K562 (cell line): ENCODE results near the gene ETS2. TPM values are rescaled to one million over a fixed set of nuclear protein-coding genes. Genes with fewer than 3 reads are reported as not detected.
A peak's percentile ranks its signal among the peaks of the same experiment; 100 is the strongest.

Experiments used
- ATAC-seq: fragments of 200-7000 bp; cut with Tn5 transposase; 3 replicates; pipeline ENCODE4 v1.9.1; 2020; ENCODE audit warnings: moderate library complexity
- BruUV-seq: library from RNA; stranded (reverse); fragments of 400-500 nt; replicated peaks from 2 replicates; lab custom pipeline; 2021; lab: Mats Ljungman, UMichigan
- CTCF ChIA-PET: fragments of 300-600 bp; formaldehyde crosslinking; extraction: SDS; loops from one replicate; lab custom pipeline; 2021; ENCODE audit warnings: low intra/inter-chr PET ratio; lab: Yijun Ruan, JAX
- POLR2A ChIA-PET: fragments of 300-600, 350-650 bp; sonication (Branson Sonifier 250); formaldehyde crosslinking; extraction: SDS; loops from one replicate; lab custom pipeline; 2021; ENCODE audit warnings: antibody characterized with exemption, inconsistent platforms; lab: Yijun Ruan, JAX
- DNase-seq, 4 experiments: peaks; one replicate each; pipeline versions ENCODE4 v3.0.0 to v3.0.0-alpha.2; 2011 to 2018; ENCODE audit warnings: low spot score in 3 of 4, mixed read lengths in 3 of 4; ENCODE audit errors: extremely low read depth in 1 of 4
- FAIRE-seq: peaks from 2 replicates; lab custom pipeline; 2011; peaks lifted over from hg19 to GRCh38; lab: Jason Lieb, UNC
- H2AFZ ChIP-seq: 2 replicates; pipeline ENCODE4 v1.6.0; 2011; ENCODE audit warnings: low read depth, low read length, control low read depth, inconsistent platforms
- H3K27ac ChIP-seq: fragments of 200-600 bp; 3 replicates; pipeline ENCODE4 v1.8.0; 2011; ENCODE audit warnings: low read depth, mild to moderate bottlenecking, control low read depth, inconsistent platforms, low read length, moderate library complexity, mixed read lengths; ENCODE audit errors: extremely low read depth
- H3K27me3 ChIP-seq, 2 experiments: fragments of 300-600 bp in 1 of 2; 2 replicates in 1 of 2; 3 replicates in 1 of 2; pipeline versions ENCODE4 v1.6.0 to v1.8.0; 2011; ENCODE audit warnings: inconsistent platforms in 2 of 2, low read length in 2 of 2, mild to moderate bottlenecking in 1 of 2, mixed read lengths in 1 of 2, moderate library complexity in 1 of 2; ENCODE audit not compliant: control insufficient read depth in 2 of 2, insufficient read depth in 2 of 2
- H3K36me3 ChIP-seq: fragments of 300-600 bp; 3 replicates; pipeline ENCODE4 v1.8.0; 2011; ENCODE audit warnings: mild to moderate bottlenecking, low read length, inconsistent platforms; ENCODE audit not compliant: control insufficient read depth, insufficient read depth
- H3K4me1 ChIP-seq, 2 experiments: fragments of 200-600 bp in 1 of 2; replicated peaks in 1 of 2; 2 replicates in 1 of 2; 3 replicates in 1 of 2; pipeline versions ENCODE4 v1.5.1 to v1.8.0; 2011; ENCODE audit warnings: inconsistent platforms in 2 of 2, low read length in 2 of 2, mild to moderate bottlenecking in 1 of 2, mixed read lengths in 1 of 2, moderate library complexity in 1 of 2; ENCODE audit not compliant: control insufficient read depth in 2 of 2, insufficient read depth in 2 of 2
- H3K4me2 ChIP-seq: 2 replicates; pipeline ENCODE4 v1.6.1; 2011; ENCODE audit warnings: low read length, control low read depth, inconsistent platforms, mixed read lengths; ENCODE audit not compliant: insufficient read depth
- H3K4me3 ChIP-seq: fragments of 200-600 bp; sonication (generic), shearing (Covaris generic); 2 replicates; pipeline ENCODE4 v1.5.1; 2016; ENCODE audit warnings: control low read depth, inconsistent platforms
- H3K79me2 ChIP-seq: fragments of 200-600 bp; 3 replicates; pipeline ENCODE4 v1.8.0; 2011; ENCODE audit warnings: low read length, inconsistent platforms; ENCODE audit not compliant: control insufficient read depth, insufficient read depth
- H3K9ac ChIP-seq, 2 experiments: 2 replicates each; pipeline versions ENCODE4 v1.6.0 to v1.6.1; 2011; ENCODE audit warnings: low read depth in 2 of 2, low read length in 2 of 2, control low read depth in 1 of 2, inconsistent platforms in 1 of 2, mild to moderate bottlenecking in 1 of 2, mixed read lengths in 1 of 2; ENCODE audit not compliant: insufficient read depth in 1 of 2
- H3K9me1 ChIP-seq: one replicate; pipeline ENCODE4 v1.6.0; 2011; ENCODE audit warnings: inconsistent platforms, mild to moderate bottlenecking, low read length, moderate library complexity; ENCODE audit not compliant: control insufficient read depth, insufficient read depth
- H3K9me3 ChIP-seq: replicated peaks from 2 replicates; pipeline ENCODE4 v1.5.1; 2011; ENCODE audit warnings: low read depth, low read length, inconsistent platforms; ENCODE audit not compliant: control insufficient read depth, insufficient read depth
- H4K20me1 ChIP-seq: replicated peaks from 2 replicates; pipeline ENCODE4 v1.6.1; 2011; ENCODE audit warnings: low read length, inconsistent platforms, mixed read lengths; ENCODE audit not compliant: control insufficient read depth, insufficient read depth
- BCOR ChIP-seq: fragments of 450-650 bp; IDR thresholded peaks from 2 replicates; pipeline ENCODE4 v1.6.1; 2016
- CBFA2T3 ChIP-seq: fragments of 450-650 bp; IDR thresholded peaks from 2 replicates; pipeline ENCODE4 v1.6.1; 2017
- CCNT2 ChIP-seq: IDR thresholded peaks from 2 replicates; pipeline ENCODE4 v1.6.1; 2011; ENCODE audit warnings: borderline replicate concordance, low read depth, mild to moderate bottlenecking, moderate library complexity, mixed read lengths, low read length; ENCODE audit not compliant: insufficient read length; ENCODE audit errors: extremely low read depth
- CHD1 ChIP-seq: fragments of 200-600 bp; sonication (generic); IDR thresholded peaks from one replicate; pipeline ENCODE4 v1.6.1; 2012; ENCODE audit warnings: mild to moderate bottlenecking, moderate library complexity, low read length, inconsistent platforms
- EHMT2 ChIP-seq: fragments of 450-650 bp; IDR thresholded peaks from 2 replicates; pipeline ENCODE4 v1.6.1; 2018; ENCODE audit warnings: antibody characterized with exemption
- FOXM1 ChIP-seq, 2 experiments: fragments of 450-650 bp in 1 of 2; sonication (generic) in 1 of 2; formaldehyde crosslinking in 1 of 2; IDR thresholded peaks; 2 replicates each; pipeline versions ENCODE4 v1.6.1 to v1.9.0; 2017 to 2022; ENCODE audit warnings: low read depth in 2 of 2, mild to moderate bottlenecking in 2 of 2, missing genetic modification reagents in 1 of 2, moderate library complexity in 1 of 2
- HCFC1 ChIP-seq: IDR thresholded peaks from 2 replicates; pipeline ENCODE4 v1.6.1; 2012; ENCODE audit warnings: low read depth, low read length, improper control_type of control experiment
- HSF4 ChIP-seq: fragments of 250-450 bp; sonication (Bioruptor Pico); IDR thresholded peaks from 2 replicates; pipeline ENCODE4 v2.1.2; 2022; ENCODE audit warnings: mild to moderate bottlenecking, moderate library complexity, borderline replicate concordance
- SLC30A9 ChIP-seq: fragments of 250-450 bp; sonication (Bioruptor Pico); IDR thresholded peaks from 2 replicates; pipeline ENCODE4 v1.8.0; 2022; ENCODE audit warnings: mild to moderate bottlenecking, moderate library complexity
- SNRNP70 ChIP-seq: fragments of 200-400 bp; formaldehyde crosslinking; optimal IDR thresholded peaks from 2 replicates; pipeline ENCODE3; 2017; ENCODE audit warnings: low read depth, low read length
- ZNF316 ChIP-seq: fragments of 450-650 bp; IDR thresholded peaks from 2 replicates; pipeline ENCODE4 v1.6.1; 2016
- ZNF324 ChIP-seq: fragments of 250-450 bp; sonication (Bioruptor Pico); IDR thresholded peaks from 2 replicates; pipeline ENCODE4 v1.4.0; 2020; ENCODE audit warnings: mild to moderate bottlenecking
- ZNF695 ChIP-seq: fragments of 450-650 bp; formaldehyde crosslinking; IDR thresholded peaks from 2 replicates; pipeline ENCODE4 v1.4.0; 2020; ENCODE audit warnings: mild to moderate bottlenecking, moderate library complexity
- ZNF830 ChIP-seq: fragments of 250-450 bp; sonication (Bioruptor Pico); IDR thresholded peaks from 2 replicates; pipeline ENCODE4 v1.5.0; 2021; ENCODE audit warnings: mild to moderate bottlenecking
- WGBS: fragments of 100-300 bp; shearing (Covaris generic); methylation state at CpG from one replicate; pipeline ENCODE4 v1.1.6; 2016; ENCODE audit warnings: low coverage, mixed read lengths; ENCODE audit not compliant: insufficient coverage; ENCODE audit errors: missing lambda C conversion rate; 5-methylcytosine and 5-hydroxymethylcytosine counted together
- in situ Hi-C: fragments of 300-500 bp; cut with MboI; formaldehyde crosslinking; loops from 4 replicates; pipeline ENCODE4 v1.15.0; 2018; ENCODE audit warnings: inconsistent platforms, mixed read lengths
- intact Hi-C: fragments of 100-400 bp; cut with micrococcal nuclease; formaldehyde crosslinking; loops from 2 replicates; pipeline ENCODE4 v1.14.2; 2022
- polyA plus RNA-seq, 8 experiments: library from polyadenylated mRNA; depleted of rRNA in 4 of 8; stranded (reverse) in 5 of 8; unstranded in 3 of 8; fragments of >200 nt; fragmentation: Nextera tagmentation in 2 of 8; fragmentation: Illumina TruSeq in 1 of 8; extraction: Ambion mirVana in 2 of 8; extraction: Trizol in 1 of 8; gene quantifications; 2 replicates each; pipeline versions ENCODE4 v1.2.1 to v1.2.3, GENCODE V29; 2011 to 2014; ENCODE audit warnings: inconsistent platforms in 1 of 8, missing spikeins in 1 of 8
- total RNA-seq, 7 experiments: library from RNA; depleted of rRNA in 6 of 7; stranded (reverse); fragments of >200 nt in 6 of 7; fragmentation: Illumina TruSeq in 2 of 7; extraction: Trizol in 2 of 7; gene quantifications; 2 replicates each; pipeline versions ENCODE4 v1.2.1 to v1.2.3, GENCODE V29; 2011 to 2021; ENCODE audit warnings: low replicate concordance in 1 of 7
- TF ChIP-seq, protein P1 (sequence below): sonication (generic); formaldehyde crosslinking; IDR thresholded peaks from 2 replicates; pipeline ENCODE4 v1.8.1; 2023; ENCODE audit warnings: mild to moderate bottlenecking, missing genetic modification reagents
- TF ChIP-seq, protein P2 (sequence below): fragments of 450-650 bp; IDR thresholded peaks from 2 replicates; pipeline ENCODE4 v1.7.0; 2016; ENCODE audit warnings: borderline replicate concordance
- TF ChIP-seq, protein P3 (sequence below): fragments of 450-650 bp; IDR thresholded peaks from 2 replicates; pipeline ENCODE4 v1.6.1; 2014; ENCODE audit warnings: low read depth, mild to moderate bottlenecking, moderate library complexity, borderline replicate concordance

Gene ETS2
- total and polyA plus RNA-seq, 9 of the 15 experiments (the other 6 are each of a cell fraction or from before 2014, with no cell fraction given), result 1.7 to 24.4 (median 12.2) TPM

DNA sequence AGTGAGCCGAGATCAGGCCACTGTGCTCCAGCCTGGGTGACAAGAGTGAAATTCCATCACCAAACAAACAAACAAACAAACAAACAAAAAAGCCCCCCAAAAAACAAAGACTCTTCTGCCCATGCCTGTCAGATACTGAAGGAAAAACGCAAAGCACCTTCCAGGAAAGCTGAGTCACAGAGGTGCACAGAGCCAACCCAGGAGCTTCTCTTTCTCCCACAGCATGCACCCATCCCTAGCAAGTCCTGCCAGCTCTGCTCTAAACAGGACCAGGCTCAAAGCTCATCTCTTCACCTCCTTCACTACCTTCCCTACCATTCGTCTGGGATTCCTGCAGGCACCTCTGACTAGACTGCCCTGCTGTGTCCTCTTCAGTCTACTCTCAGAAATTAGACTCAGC, 46.5 kb downstream of the ETS2 start (continued):
- TF ChIP-seq, protein P1, sequence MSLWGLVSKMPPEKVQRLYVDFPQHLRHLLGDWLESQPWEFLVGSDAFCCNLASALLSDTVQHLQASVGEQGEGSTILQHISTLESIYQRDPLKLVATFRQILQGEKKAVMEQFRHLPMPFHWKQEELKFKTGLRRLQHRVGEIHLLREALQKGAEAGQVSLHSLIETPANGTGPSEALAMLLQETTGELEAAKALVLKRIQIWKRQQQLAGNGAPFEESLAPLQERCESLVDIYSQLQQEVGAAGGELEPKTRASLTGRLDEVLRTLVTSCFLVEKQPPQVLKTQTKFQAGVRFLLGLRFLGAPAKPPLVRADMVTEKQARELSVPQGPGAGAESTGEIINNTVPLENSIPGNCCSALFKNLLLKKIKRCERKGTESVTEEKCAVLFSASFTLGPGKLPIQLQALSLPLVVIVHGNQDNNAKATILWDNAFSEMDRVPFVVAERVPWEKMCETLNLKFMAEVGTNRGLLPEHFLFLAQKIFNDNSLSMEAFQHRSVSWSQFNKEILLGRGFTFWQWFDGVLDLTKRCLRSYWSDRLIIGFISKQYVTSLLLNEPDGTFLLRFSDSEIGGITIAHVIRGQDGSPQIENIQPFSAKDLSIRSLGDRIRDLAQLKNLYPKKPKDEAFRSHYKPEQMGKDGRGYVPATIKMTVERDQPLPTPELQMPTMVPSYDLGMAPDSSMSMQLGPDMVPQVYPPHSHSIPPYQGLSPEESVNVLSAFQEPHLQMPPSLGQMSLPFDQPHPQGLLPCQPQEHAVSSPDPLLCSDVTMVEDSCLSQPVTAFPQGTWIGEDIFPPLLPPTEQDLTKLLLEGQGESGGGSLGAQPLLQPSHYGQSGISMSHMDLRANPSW, result no peak
- TF ChIP-seq ZNF830 (CRISPR knock-in tag), result no peak
- TF ChIP-seq, all 486 proteins: peak for 7

DNA sequence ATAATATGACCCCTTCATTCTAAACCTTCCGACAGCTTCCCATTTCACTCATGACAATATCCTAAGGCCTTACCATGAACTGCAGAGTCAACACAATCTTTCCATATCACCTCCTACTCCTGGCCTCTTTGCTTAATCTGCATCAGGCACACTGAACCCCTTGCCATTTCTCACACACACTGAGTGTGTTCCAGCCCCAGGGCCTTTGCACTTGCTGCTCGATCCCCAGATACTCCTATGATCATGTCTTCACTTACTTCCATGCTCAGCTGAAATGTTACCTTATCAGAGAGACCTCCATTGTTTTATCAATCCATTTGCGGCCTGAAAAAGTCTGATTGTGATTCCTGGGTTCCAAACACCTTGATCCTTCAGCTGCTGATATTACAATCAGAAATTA, 47.0 kb downstream of the ETS2 start:
- Histone ChIP-seq H4K20me1 (no peaks in the 10 kb centered on the region), H3K4me2 (no peak overlapping the region), H3K9me3 (no peaks in the 10 kb centered on the region), H3K36me3 (no peaks in the 10 kb centered on the region), H3K4me3 (no peak overlapping the region), H3K27ac (no peak overlapping the region), H3K4me1 (peaks cover 36 to 60% of the 10 kb centered on the region in 2 experiments), H2AFZ (peak overlapping the region; percentile 46), H3K79me2 (no peaks in the 10 kb centered on the region), H3K9ac (no peak overlapping the region), H3K9me1 (no peaks in the 10 kb centered on the region), H3K27me3 (no peaks in the 10 kb centered on the region)
- DNase-seq (no peak), ATAC-seq (no peak), FAIRE-seq (no peak)
- CTCF ChIA-PET, result no interaction called here
- in situ Hi-C loops, result no loop called here
- WGBS, result 36% methylated on average over 3 of the region's 3 CpGs
- BruUV-seq, result no TSS peak
- intact Hi-C loops, result loop anchor here (5.0 kb wide), 1 partner anchor 45 kb away; the partner anchor contains the start of gene ETS2
- POLR2A ChIA-PET, result interaction anchor here (0.8 to 3.6 kb wide), 3 partner anchors 12 to 20 kb away, joined by 3 to 12 read pairs (median 7); no protein-coding TSS in a partner anchor
- TF ChIP-seq BCOR (peak; percentile 97), FOXM1 (IDR thresholded peaks at IDR 0.05; ENCODE audit: low read depth) (no peak), FOXM1 (CRISPR knock-in tag; IDR thresholded peaks at IDR 0.05; ENCODE audit: low read depth) (no peak), ZNF324 (CRISPR knock-in tag) (no peak), HSF4 (no peak), CCNT2 (no peak), CHD1 (no peak), EHMT2 (no peak), SLC30A9 (CRISPR knock-in tag) (no peak), HCFC1 (no peak), ZNF695 (CRISPR knock-in tag) (no peak), CBFA2T3 (peak; percentile 45; the same call in 1 of the 2 replicates), ZNF316 (peak; percentile 51; the same call in 1 of the 2 replicates), SNRNP70 (no peak)
- TF ChIP-seq, protein P2, sequence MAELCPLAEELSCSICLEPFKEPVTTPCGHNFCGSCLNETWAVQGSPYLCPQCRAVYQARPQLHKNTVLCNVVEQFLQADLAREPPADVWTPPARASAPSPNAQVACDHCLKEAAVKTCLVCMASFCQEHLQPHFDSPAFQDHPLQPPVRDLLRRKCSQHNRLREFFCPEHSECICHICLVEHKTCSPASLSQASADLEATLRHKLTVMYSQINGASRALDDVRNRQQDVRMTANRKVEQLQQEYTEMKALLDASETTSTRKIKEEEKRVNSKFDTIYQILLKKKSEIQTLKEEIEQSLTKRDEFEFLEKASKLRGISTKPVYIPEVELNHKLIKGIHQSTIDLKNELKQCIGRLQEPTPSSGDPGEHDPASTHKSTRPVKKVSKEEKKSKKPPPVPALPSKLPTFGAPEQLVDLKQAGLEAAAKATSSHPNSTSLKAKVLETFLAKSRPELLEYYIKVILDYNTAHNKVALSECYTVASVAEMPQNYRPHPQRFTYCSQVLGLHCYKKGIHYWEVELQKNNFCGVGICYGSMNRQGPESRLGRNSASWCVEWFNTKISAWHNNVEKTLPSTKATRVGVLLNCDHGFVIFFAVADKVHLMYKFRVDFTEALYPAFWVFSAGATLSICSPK, result no peak
- TF ChIP-seq, protein P3, sequence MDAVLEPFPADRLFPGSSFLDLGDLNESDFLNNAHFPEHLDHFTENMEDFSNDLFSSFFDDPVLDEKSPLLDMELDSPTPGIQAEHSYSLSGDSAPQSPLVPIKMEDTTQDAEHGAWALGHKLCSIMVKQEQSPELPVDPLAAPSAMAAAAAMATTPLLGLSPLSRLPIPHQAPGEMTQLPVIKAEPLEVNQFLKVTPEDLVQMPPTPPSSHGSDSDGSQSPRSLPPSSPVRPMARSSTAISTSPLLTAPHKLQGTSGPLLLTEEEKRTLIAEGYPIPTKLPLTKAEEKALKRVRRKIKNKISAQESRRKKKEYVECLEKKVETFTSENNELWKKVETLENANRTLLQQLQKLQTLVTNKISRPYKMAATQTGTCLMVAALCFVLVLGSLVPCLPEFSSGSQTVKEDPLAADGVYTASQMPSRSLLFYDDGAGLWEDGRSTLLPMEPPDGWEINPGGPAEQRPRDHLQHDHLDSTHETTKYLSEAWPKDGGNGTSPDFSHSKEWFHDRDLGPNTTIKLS, result no peak
